Psoas muscle (tissue), 8 donors: ENCODE results near the gene BCAS3. TPM values are rescaled to one million over a fixed set of nuclear protein-coding genes. Genes with fewer than 3 reads are reported as not detected.
"Not testable (repeated sequence)": the region's sequence is repeated elsewhere in the genome, so short reads cannot be mapped to it uniquely, and the experiment has no call there.

Source experiments
- ATAC-seq, 4 donors: fragments of 200-7000 bp; cut with Tn5 transposase; one replicate each; pipeline ENCODE4 v1.9.1; 2020; ENCODE audit warnings: moderate library complexity in 3 of 4, mild to moderate bottlenecking in 2 of 4
- DNase-seq, 2 donors: peaks; one replicate each; pipeline ENCODE4 v3.0.0-alpha.2; 2020
- H3K27ac ChIP-seq: fragments of 200-600 bp; one replicate; pipeline ENCODE4 v1.8.0; 2022
- H3K27me3 ChIP-seq, 3 donors: fragments of 200-600 bp in 1 of 3; one replicate each; pipeline versions ENCODE4 v1.6.1 to v1.8.0; 2013 to 2022; ENCODE audit warnings: low read length in 2 of 3, mild to moderate bottlenecking in 2 of 3, moderate library complexity in 1 of 3; ENCODE audit not compliant: insufficient read depth in 3 of 3
- H3K36me3 ChIP-seq, 2 donors: fragments of 200-600 bp in 1 of 2; one replicate each; pipeline versions ENCODE4 v1.6.1 to v1.8.0; 2013 to 2022; ENCODE audit warnings: low read depth in 1 of 2, mild to moderate bottlenecking in 1 of 2, moderate library complexity in 1 of 2; ENCODE audit not compliant: insufficient read depth in 1 of 2
- H3K4me1 ChIP-seq: fragments of 200-600 bp; one replicate; pipeline ENCODE4 v1.8.0; 2022
- H3K4me3 ChIP-seq: fragments of 200-600 bp; one replicate; pipeline ENCODE4 v1.8.0; 2022; ENCODE audit warnings: mild to moderate bottlenecking
- H3K9me3 ChIP-seq: fragments of 200-600 bp; one replicate; pipeline ENCODE4 v1.8.0; 2022
- WGBS, 3 donors: extraction: QIAGEN DNeasy Blood & Tissue Kit; methylation state at CpG; one replicate each; pipeline versions ENCODE4 v1.1.6 to v1.1.7; 2013; 5-methylcytosine and 5-hydroxymethylcytosine counted together
- intact Hi-C, 2 donors: fragments of 100-400 bp; cut with DNase I; formaldehyde crosslinking; loops; one replicate each; pipeline versions ENCODE4 v1.11.0 to v1.14.2; 2022
- polyA plus RNA-seq, 3 donors: library from polyadenylated mRNA; stranded (reverse); fragments of 200-250 nt; gene quantifications; one replicate each; pipeline ENCODE4 v1.2.3, GENCODE V29; 2013
- total RNA-seq, 4 donors: library from RNA; stranded (reverse); fragmentation: NEBNext Ultra II Directional in 2 of 4; extraction: Animal tissue kit (Norgen Biotek cat#: 25700) in 2 of 4; gene quantifications; one replicate each; pipeline versions ENCODE4 v1.2.1 to v1.2.4, GENCODE V29; 2021 to 2023
- TF ChIP-seq, protein P1 (sequence below): fragments of 200-600 bp; IDR thresholded peaks from one replicate; pipeline ENCODE4 v1.8.0; 2022; ENCODE audit warnings: antibody characterized with exemption
- donor health status: healthy with polysubstance abuse.
- donor health status: DM: no; HTN: no; CAD: no; lungs with moderate emphysema.
- donor health status: Bipolar disorder and iron deficiency.
- donor health status: healthy.
- donor health status: DM: yes; HTN: yes; CAD: no.
- donor health status: DM: no; HTN: no; CAD: no.
- donor health status: DM: no; HTN: no; CAD: no.
- donor health status: DM: yes; HTN: yes; CAD: no.

The BCAS3 gene
- total and polyA plus RNA-seq, 7 donors: 2.4 to 28.8 (median 15.0) TPM

GRCh38 chr17:61354895-61355874 is 677.5 kb downstream of the BCAS3 start:
- Histone ChIP-seq H3K4me3 (no peak overlapping the region), H3K4me1 (no peaks in the 10 kb centered on the region), H3K9me3 (no peaks in the 10 kb centered on the region), H3K36me3 (no peaks in the 10 kb centered on the region), H3K27me3 (no peaks in the 10 kb centered on the region), H3K27ac (no peak overlapping the region)
- intact Hi-C loops: no loop called here
- TF ChIP-seq, protein P1, sequence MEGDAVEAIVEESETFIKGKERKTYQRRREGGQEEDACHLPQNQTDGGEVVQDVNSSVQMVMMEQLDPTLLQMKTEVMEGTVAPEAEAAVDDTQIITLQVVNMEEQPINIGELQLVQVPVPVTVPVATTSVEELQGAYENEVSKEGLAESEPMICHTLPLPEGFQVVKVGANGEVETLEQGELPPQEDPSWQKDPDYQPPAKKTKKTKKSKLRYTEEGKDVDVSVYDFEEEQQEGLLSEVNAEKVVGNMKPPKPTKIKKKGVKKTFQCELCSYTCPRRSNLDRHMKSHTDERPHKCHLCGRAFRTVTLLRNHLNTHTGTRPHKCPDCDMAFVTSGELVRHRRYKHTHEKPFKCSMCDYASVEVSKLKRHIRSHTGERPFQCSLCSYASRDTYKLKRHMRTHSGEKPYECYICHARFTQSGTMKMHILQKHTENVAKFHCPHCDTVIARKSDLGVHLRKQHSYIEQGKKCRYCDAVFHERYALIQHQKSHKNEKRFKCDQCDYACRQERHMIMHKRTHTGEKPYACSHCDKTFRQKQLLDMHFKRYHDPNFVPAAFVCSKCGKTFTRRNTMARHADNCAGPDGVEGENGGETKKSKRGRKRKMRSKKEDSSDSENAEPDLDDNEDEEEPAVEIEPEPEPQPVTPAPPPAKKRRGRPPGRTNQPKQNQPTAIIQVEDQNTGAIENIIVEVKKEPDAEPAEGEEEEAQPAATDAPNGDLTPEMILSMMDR: no peak
- ATAC-seq: no peak
- WGBS, 3 donors: 79 to 87% (median 80%) methylated on average over 10 of the region's 10 CpGs
- no peak for DNase-seq

DNA sequence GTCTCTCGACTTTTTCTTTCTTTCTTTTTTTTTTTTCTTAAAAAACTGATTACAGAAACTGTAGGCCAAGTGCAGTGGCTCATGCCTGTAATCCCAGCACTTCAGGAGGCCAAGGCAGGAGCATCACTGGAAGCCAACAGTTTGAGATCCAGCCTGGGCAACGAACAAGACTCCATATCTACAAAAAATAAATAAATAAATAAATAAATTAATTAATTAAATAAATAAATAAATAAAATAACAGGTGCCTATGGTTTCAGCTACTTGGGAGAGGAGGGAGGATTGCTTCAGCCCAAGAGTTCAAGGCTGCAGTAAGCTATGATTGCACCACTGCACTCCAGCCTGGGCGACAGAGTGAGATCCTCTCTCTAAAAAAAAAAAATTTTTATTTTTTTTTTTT is 679.4 kb downstream of the BCAS3 start:
- DNase-seq, H3K27me3 ChIP-seq, H3K9me3 ChIP-seq, H3K4me1 ChIP-seq, ATAC-seq, intact Hi-C loops, H3K36me3 ChIP-seq, H3K4me3 ChIP-seq, H3K27ac ChIP-seq: not testable (repeated sequence)
- WGBS, 3 donors: 83 to 91% (median 90%) methylated on average over 3 of the region's 3 CpGs

DNA sequence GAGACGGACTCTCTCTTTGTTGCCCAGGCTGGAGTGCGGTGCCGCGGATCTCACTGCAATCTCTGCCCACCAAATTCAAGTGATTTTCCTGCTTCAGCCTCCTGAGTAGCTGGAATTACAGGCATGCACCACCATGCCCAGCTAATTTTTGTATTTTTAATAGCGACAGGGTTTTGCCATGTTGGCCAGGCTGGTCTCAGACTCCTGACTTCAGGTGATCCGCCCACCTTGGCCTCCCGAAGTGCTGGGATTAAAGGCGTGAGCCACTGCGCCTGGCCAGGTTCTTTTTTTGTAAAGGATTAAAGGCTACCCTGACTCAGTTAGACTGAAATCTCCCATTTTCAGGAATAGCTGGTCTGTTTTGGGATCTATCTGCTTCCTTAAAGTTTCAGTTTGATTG is 681.9 kb downstream of the BCAS3 start:
- ATAC-seq, H3K36me3 ChIP-seq: not testable (repeated sequence)
- 97 to 99% (median 98%) methylated on average over 9 of the region's 9 CpGs for WGBS, 3 donors

DNA sequence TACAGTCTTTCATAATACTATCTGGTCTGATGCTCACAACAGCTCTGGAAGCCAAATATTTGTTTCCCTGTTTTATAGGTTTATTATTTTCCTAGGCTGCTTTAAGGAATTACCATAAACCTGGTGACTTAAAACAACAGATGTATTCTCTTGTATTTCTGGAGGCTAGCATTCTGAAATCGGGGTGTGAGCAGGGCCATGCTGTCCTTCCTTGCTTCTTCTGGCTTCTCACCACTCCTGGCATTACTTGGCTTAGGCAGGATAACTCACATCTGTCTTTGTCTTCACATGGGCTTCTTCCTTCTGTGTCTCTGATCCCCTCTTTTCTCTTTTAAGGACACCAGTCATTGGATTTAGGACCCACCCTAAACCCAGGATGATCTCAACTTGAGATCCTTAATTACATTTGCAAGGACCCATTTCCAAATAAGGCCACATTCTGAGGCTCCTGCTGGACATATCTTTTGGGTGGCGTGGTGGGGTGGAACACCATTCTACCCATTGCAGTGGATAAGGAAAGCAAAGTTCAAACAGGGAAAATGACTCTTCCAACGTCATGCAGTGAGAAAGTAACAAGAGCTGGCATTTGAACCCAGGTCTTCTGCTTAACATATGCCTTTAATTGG is 682.8 kb downstream of the BCAS3 start:
- no peaks in the 10 kb centered on the region for H3K9me3 ChIP-seq
- intact Hi-C loops: no loop called here

More for the DNA sequence above, 681.9 kb downstream of the BCAS3 start:
- H3K4me3 ChIP-seq, DNase-seq, H3K27me3 ChIP-seq, intact Hi-C loops, H3K27ac ChIP-seq, H3K9me3 ChIP-seq, H3K4me1 ChIP-seq: not testable (repeated sequence)

GRCh38 chr17:61361084-61361483 is 683.4 kb downstream of the BCAS3 start:
- WGBS, 3 donors: 88 to 95% (median 89%) methylated on average over 2 of the region's 2 CpGs
- H3K4me3 ChIP-seq: no peak overlapping the region
- intact Hi-C loops: no loop called here
- DNase-seq (no peak), ATAC-seq (no peak)
- H3K36me3 ChIP-seq: no peaks in the 10 kb centered on the region
- no peaks in the 10 kb centered on the region for H3K9me3 ChIP-seq
- no peaks in the 10 kb centered on the region for H3K4me1 ChIP-seq
- TF ChIP-seq, protein P1: no peak
- no peaks in the 10 kb centered on the region for H3K27me3 ChIP-seq
- H3K27ac ChIP-seq: no peak overlapping the region

More for the DNA sequence above, 682.8 kb downstream of the BCAS3 start:
- 91 to 98% (median 92%) methylated on average over 3 of the region's 3 CpGs for WGBS, 3 donors
- ATAC-seq (no peak), DNase-seq (no peak)
- TF ChIP-seq, protein P1: no peak
- H3K36me3 ChIP-seq: no peaks in the 10 kb centered on the region
- H3K4me1 ChIP-seq: no peaks in the 10 kb centered on the region
- H3K27me3 ChIP-seq: no peaks in the 10 kb centered on the region
- H3K27ac ChIP-seq: no peak overlapping the region
- H3K4me3 ChIP-seq: no peak overlapping the region
